Measurements from ENCODE around the gene FOXF2. TPM values are rescaled to one million over a fixed set of nuclear protein-coding genes. Genes with fewer than 3 reads are reported as not detected.
"Not testable (repeated sequence)": the region's sequence is repeated elsewhere in the genome, so short reads cannot be mapped to it uniquely, and the experiment has no call there.

FOXF2 gene
- total RNA-seq, 1 donor: 1.1 TPM

- Histone ChIP-seq H3K27ac (ENCODE audit: low read depth, low read length) (no peak overlapping the region), H3K4me2 (ENCODE audit: insufficient read depth, low read length) (no peak overlapping the region)
These were observed 23.7 kb upstream of the FOXF2 start for GRCh38 chr6:1365686-1366085.

GRCh38 chr6:1367771-1368170 is 21.6 kb upstream of the FOXF2 start:
- no peaks in the 10 kb centered on the region for H4K20me1 ChIP-seq (ENCODE audit: insufficient read depth, low read length)
- TF ChIP-seq CTCF (IDR thresholded peaks at IDR 0.05; ENCODE audit: extremely low read depth, low read depth, low read length): no peak
- no peak overlapping the region for H3K27ac ChIP-seq (ENCODE audit: low read depth, low read length)

More at GRCh38 chr6:1365686-1366085, 23.7 kb upstream of the FOXF2 start:
- Histone ChIP-seq H2AFZ (ENCODE audit: low read length) (no peak overlapping the region), H3K36me3 (ENCODE audit: insufficient read depth, low read length) (no peaks in the 10 kb centered on the region), H3K79me2 (ENCODE audit: insufficient read depth, low read length) (no peaks in the 10 kb centered on the region), H3K9me3 (ENCODE audit: low read depth, low read length) (no peaks in the 10 kb centered on the region), H3K4me1 (ENCODE audit: insufficient read depth, low read length) (no peaks in the 10 kb centered on the region), H3K4me3 (ENCODE audit: insufficient read depth, low read length) (no peak overlapping the region), H3K27me3 (ENCODE audit: insufficient read depth, low read length) (peaks cover 6% of the 10 kb centered on the region), H4K20me1 (ENCODE audit: insufficient read depth, low read length) (no peaks in the 10 kb centered on the region)
- no peak for DNase-seq (ENCODE audit: insufficient read length, low spot score, missing footprints)
- no peak for TF ChIP-seq CTCF (IDR thresholded peaks at IDR 0.05; ENCODE audit: extremely low read depth, low read depth, low read length)

GRCh38 chr6:1368940-1369339 is 20.4 kb upstream of the FOXF2 start:
- H3K27me3 ChIP-seq (ENCODE audit: insufficient read depth, low read length): peaks cover 21% of the 10 kb centered on the region

More at GRCh38 chr6:1367771-1368170, 21.6 kb upstream of the FOXF2 start:
- Histone ChIP-seq H3K79me2 (ENCODE audit: insufficient read depth, low read length) (no peaks in the 10 kb centered on the region), H3K27me3 (ENCODE audit: insufficient read depth, low read length) (peaks cover 15% of the 10 kb centered on the region), H3K4me3 (ENCODE audit: insufficient read depth, low read length) (no peak overlapping the region), H2AFZ (ENCODE audit: low read length) (no peak overlapping the region), H3K4me2 (ENCODE audit: insufficient read depth, low read length) (no peak overlapping the region), H3K36me3 (ENCODE audit: insufficient read depth, low read length) (no peaks in the 10 kb centered on the region), H3K4me1 (ENCODE audit: insufficient read depth, low read length) (no peaks in the 10 kb centered on the region), H3K9me3 (ENCODE audit: low read depth, low read length) (no peaks in the 10 kb centered on the region)
- no peak for DNase-seq (ENCODE audit: insufficient read length, low spot score, missing footprints)

GRCh38 chr6:1369695-1370094 is 19.7 kb upstream of the FOXF2 start:
- not testable (repeated sequence) for H3K36me3 ChIP-seq (ENCODE audit: insufficient read depth, low read length); H4K20me1 ChIP-seq (ENCODE audit: insufficient read depth, low read length); H3K79me2 ChIP-seq (ENCODE audit: insufficient read depth, low read length); H3K4me2 ChIP-seq (ENCODE audit: insufficient read depth, low read length); H3K27ac ChIP-seq (ENCODE audit: low read depth, low read length); H2AFZ ChIP-seq (ENCODE audit: low read length); H3K4me3 ChIP-seq (ENCODE audit: insufficient read depth, low read length); DNase-seq (ENCODE audit: insufficient read length, low spot score, missing footprints); H3K4me1 ChIP-seq (ENCODE audit: insufficient read depth, low read length); H3K9me3 ChIP-seq (ENCODE audit: low read depth, low read length)
- H3K27me3 ChIP-seq (ENCODE audit: insufficient read depth, low read length): peaks cover 28% of the 10 kb centered on the region

More at GRCh38 chr6:1368940-1369339, 20.4 kb upstream of the FOXF2 start:
- Histone ChIP-seq H2AFZ (ENCODE audit: low read length) (no peak overlapping the region), H3K27ac (ENCODE audit: low read depth, low read length) (no peak overlapping the region), H3K4me2 (ENCODE audit: insufficient read depth, low read length) (no peak overlapping the region), H4K20me1 (ENCODE audit: insufficient read depth, low read length) (no peaks in the 10 kb centered on the region), H3K4me1 (ENCODE audit: insufficient read depth, low read length) (no peaks in the 10 kb centered on the region), H3K9me3 (ENCODE audit: low read depth, low read length) (no peaks in the 10 kb centered on the region), H3K36me3 (ENCODE audit: insufficient read depth, low read length) (no peaks in the 10 kb centered on the region), H3K4me3 (ENCODE audit: insufficient read depth, low read length) (no peak overlapping the region), H3K79me2 (ENCODE audit: insufficient read depth, low read length) (no peaks in the 10 kb centered on the region)
- DNase-seq (ENCODE audit: insufficient read length, low spot score, missing footprints): no peak
- TF ChIP-seq CTCF (IDR thresholded peaks at IDR 0.05; ENCODE audit: extremely low read depth, low read depth, low read length): no peak

Measured in osteoblast (primary cell).